HL-60/S4 treated with retinoic acid at 250 ng/mL for 4 days and 3 days (cell line): ENCODE measurements around the gene DLGAP4.

ENCODE experiments used
- in situ Hi-C: fragments of 300-500 bp; cut with MboI; formaldehyde crosslinking; loops from 2 replicates; pipeline ENCODE4 v1.7.0; 2022; ENCODE audit warnings: low sequenced_read_pairs

DLGAP4 gene

GRCh38 chr20:36439040-36439730 lies 133.0 kb downstream of the DLGAP4 start:
- in situ Hi-C loops = no loop called here

- in situ Hi-C loops = no loop called here
These were observed 133.6 kb downstream of the DLGAP4 start for GRCh38 chr20:36439731-36440072.

- in situ Hi-C loops = no loop called here
These were observed 134.4 kb downstream of the DLGAP4 start for GRCh38 chr20:36440370-36441026.

- in situ Hi-C loops = no loop called here
These were observed 134.9 kb downstream of the DLGAP4 start for GRCh38 chr20:36441027-36441414.

GRCh38 chr20:36441416-36441815 lies 135.3 kb downstream of the DLGAP4 start:
- in situ Hi-C loops = no loop called here

- in situ Hi-C loops = no loop called here
These were observed 139.7 kb downstream of the DLGAP4 start for GRCh38 chr20:36445847-36446246.

- in situ Hi-C loops = no loop called here
These were observed 140.4 kb downstream of the DLGAP4 start for GRCh38 chr20:36446557-36446956.

GRCh38 chr20:36447101-36447500 lies 141.0 kb downstream of the DLGAP4 start:
- in situ Hi-C loops = no loop called here

- in situ Hi-C loops = no loop called here
These were observed 143.5 kb downstream of the DLGAP4 start for GRCh38 chr20:36449663-36450062.

- in situ Hi-C loops = no loop called here
These were observed 148.2 kb downstream of the DLGAP4 start for GRCh38 chr20:36454332-36454697.

GRCh38 chr20:36454698-36455427 lies 148.7 kb downstream of the DLGAP4 start:
- in situ Hi-C loops = no loop called here

GRCh38 chr20:36455972-36456625 lies 150.0 kb downstream of the DLGAP4 start:
- in situ Hi-C loops = no loop called here

GRCh38 chr20:36460648-36461599 lies 154.8 kb downstream of the DLGAP4 start:
- in situ Hi-C loops = no loop called here

- in situ Hi-C loops = no loop called here
These were observed 155.7 kb downstream of the DLGAP4 start for GRCh38 chr20:36461600-36462439.

- in situ Hi-C loops = no loop called here
These were observed 156.5 kb downstream of the DLGAP4 start for GRCh38 chr20:36462440-36463211.

GRCh38 chr20:36463212-36464061 lies 157.3 kb downstream of the DLGAP4 start:
- in situ Hi-C loops = no loop called here

- in situ Hi-C loops = no loop called here
These were observed 159.3 kb downstream of the DLGAP4 start for GRCh38 chr20:36465109-36466080.
